Ovary (tissue), 3 donors: ENCODE results near the gene GPATCH2.

Source experiments
- EP300 ChIP-seq: sonication (generic); formaldehyde crosslinking; IDR thresholded peaks from one replicate; pipeline ENCODE4 v1.6.1; 2017; ENCODE audit warnings: antibody characterized with exemption
- POLR2A ChIP-seq: fragments of 450-650 bp; IDR thresholded peaks from one replicate; pipeline ENCODE4 v1.6.1; 2017; ENCODE audit warnings: antibody characterized with exemption, mild to moderate bottlenecking, moderate library complexity
- TF ChIP-seq, protein P1 (sequence below), 3 donors: fragments of 450-650 bp in 2 of 3; fragments of 200-600 bp in 1 of 3; IDR thresholded peaks; one replicate each; pipeline versions ENCODE4 v1.5.1 to v1.8.0; 2016 to 2022; ENCODE audit warnings: antibody characterized with exemption in 3 of 3, mild to moderate bottlenecking in 1 of 3
- donor health status: DM: no; HTN: no; CAD: no.

DNA sequence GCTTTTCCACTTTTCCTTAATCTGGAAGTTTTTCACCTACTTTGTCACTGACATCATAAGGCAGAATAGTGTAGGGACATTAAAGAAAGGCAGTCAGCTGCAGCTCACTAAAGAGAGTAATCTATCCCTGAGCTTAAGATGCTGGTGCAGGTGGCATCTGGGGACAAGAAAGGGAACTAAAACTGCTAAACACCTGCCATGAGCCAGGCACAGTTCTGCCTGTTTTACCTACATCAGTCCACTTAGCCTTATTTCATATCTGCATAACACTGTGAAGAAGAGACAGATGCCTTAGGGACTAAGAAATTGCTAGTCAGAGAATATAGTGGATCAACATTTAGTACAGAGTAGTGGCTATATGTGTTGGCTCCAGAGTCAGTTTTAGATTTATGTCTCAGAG is 88.1 kb downstream of the GPATCH2 start:
- TF ChIP-seq, protein P1, sequence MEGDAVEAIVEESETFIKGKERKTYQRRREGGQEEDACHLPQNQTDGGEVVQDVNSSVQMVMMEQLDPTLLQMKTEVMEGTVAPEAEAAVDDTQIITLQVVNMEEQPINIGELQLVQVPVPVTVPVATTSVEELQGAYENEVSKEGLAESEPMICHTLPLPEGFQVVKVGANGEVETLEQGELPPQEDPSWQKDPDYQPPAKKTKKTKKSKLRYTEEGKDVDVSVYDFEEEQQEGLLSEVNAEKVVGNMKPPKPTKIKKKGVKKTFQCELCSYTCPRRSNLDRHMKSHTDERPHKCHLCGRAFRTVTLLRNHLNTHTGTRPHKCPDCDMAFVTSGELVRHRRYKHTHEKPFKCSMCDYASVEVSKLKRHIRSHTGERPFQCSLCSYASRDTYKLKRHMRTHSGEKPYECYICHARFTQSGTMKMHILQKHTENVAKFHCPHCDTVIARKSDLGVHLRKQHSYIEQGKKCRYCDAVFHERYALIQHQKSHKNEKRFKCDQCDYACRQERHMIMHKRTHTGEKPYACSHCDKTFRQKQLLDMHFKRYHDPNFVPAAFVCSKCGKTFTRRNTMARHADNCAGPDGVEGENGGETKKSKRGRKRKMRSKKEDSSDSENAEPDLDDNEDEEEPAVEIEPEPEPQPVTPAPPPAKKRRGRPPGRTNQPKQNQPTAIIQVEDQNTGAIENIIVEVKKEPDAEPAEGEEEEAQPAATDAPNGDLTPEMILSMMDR (IDR thresholded peaks at IDR 0.05) = no peak
- TF ChIP-seq POLR2A = no peak
- no peak for TF ChIP-seq EP300
